ENCODE data around the gene DISC1. TPM values are rescaled to one million over a fixed set of nuclear protein-coding genes. Genes with fewer than 3 reads are reported as not detected.
A peak's percentile ranks its signal among the peaks of the same experiment; 100 is the strongest.

Gene DISC1
- total and polyA plus RNA-seq, 2 of the 13 experiments (the other 11 are each of a cell fraction or from before 2014, with no cell fraction given), result 4.2 to 4.6 TPM

GRCh38 chr1:231836227-231836893 is 209.8 kb downstream of the DISC1 start (continued):
- TF ChIP-seq ZFP91 (CRISPR knock-in tag; IDR thresholded peaks at IDR 0.05; ENCODE audit: borderline replicate concordance), result 0 out of 2 replicates have a peak, but pooled peaks have one; percentile 16
- TF ChIP-seq FOXP1 (IDR thresholded peaks at IDR 0.05), result no peak
- TF ChIP-seq FOXP1 (CRISPR knock-in tag; IDR thresholded peaks at IDR 0.05), result peak; percentile 17; the same call in 1 of the 2 replicates
- TF ChIP-seq HNF4G (IDR thresholded peaks at IDR 0.05; ENCODE audit: borderline replicate concordance, low read depth, low read length), result peak; percentile 53; the same call in 1 of the 2 replicates
- TF ChIP-seq HNF4G (CRISPR knock-in tag; IDR thresholded peaks at IDR 0.05; ENCODE audit: borderline replicate concordance, low read depth), result no peak
- TF ChIP-seq GFI1 (CRISPR knock-in tag; IDR thresholded peaks at IDR 0.05; ENCODE audit: borderline replicate concordance), result 0 out of 2 replicates have a peak, but pooled peaks have one; percentile 22
- peak; percentile 81; the same call in 1 of the 2 replicates for TF ChIP-seq ZKSCAN5 (CRISPR knock-in tag; IDR thresholded peaks at IDR 0.05)
- TF ChIP-seq CHD2 (IDR thresholded peaks at IDR 0.05; ENCODE audit: low read depth, low read length), result no peak
- TF ChIP-seq ZNF224 (CRISPR knock-in tag; IDR thresholded peaks at IDR 0.05), result no peak
- 0 out of 2 replicates have a peak, but pooled peaks have one; percentile 32 for TF ChIP-seq DPF2 (CRISPR knock-in tag; IDR thresholded peaks at IDR 0.05; ENCODE audit: borderline replicate concordance, low read depth)
- TF ChIP-seq PITX1 (CRISPR knock-in tag; IDR thresholded peaks at IDR 0.05), result peak; percentile 45; the same call in 1 of the 2 replicates
- TF ChIP-seq TOPORS (CRISPR knock-in tag; IDR thresholded peaks at IDR 0.05), result 0 out of 2 replicates have a peak, but pooled peaks have one; percentile 33
- no peak for TF ChIP-seq CBX2 (IDR thresholded peaks at IDR 0.05; ENCODE audit: low read depth, low read length)
- TF ChIP-seq CBX2 (CRISPR knock-in tag; IDR thresholded peaks at IDR 0.05; ENCODE audit: low read depth), result no peak
- TF ChIP-seq HOXA3 (CRISPR knock-in tag; IDR thresholded peaks at IDR 0.05), result peak; percentile 65
- peak; percentile 6; the same call in 1 of the 2 replicates for TF ChIP-seq STAG1 (CRISPR knock-in tag; IDR thresholded peaks at IDR 0.05)
- TF ChIP-seq TFE3 (CRISPR knock-in tag; IDR thresholded peaks at IDR 0.05), result 0 out of 2 replicates have a peak, but pooled peaks have one; percentile 20
- TF ChIP-seq TARDBP (CRISPR knock-in tag; IDR thresholded peaks at IDR 0.05), result 0 out of 2 replicates have a peak, but pooled peaks have one; percentile 57
- TF ChIP-seq ARNTL (CRISPR knock-in tag; IDR thresholded peaks at IDR 0.05), result peak; percentile 64; the same call in 1 of the 2 replicates
- peak; percentile 72 for TF ChIP-seq NCOR1 (IDR thresholded peaks at IDR 0.05; ENCODE audit: borderline replicate concordance, low read length)
- TF ChIP-seq SOX6 (IDR thresholded peaks at IDR 0.05), result no peak
- peak; percentile 56 for TF ChIP-seq SOX6 (CRISPR knock-in tag; IDR thresholded peaks at IDR 0.05)
- peak; percentile 64 for TF ChIP-seq ASH2L (IDR thresholded peaks at IDR 0.05; ENCODE audit: insufficient read length, low read depth, low read length)
- 0 out of 2 replicates have a peak, but pooled peaks have one; percentile 29 for TF ChIP-seq YEATS4 (CRISPR knock-in tag; IDR thresholded peaks at IDR 0.05; ENCODE audit: borderline replicate concordance)
- TF ChIP-seq NR2F6 (IDR thresholded peaks at IDR 0.05), result no peak
- 0 out of 2 replicates have a peak, but pooled peaks have one; percentile 19 for TF ChIP-seq NR2F6 (CRISPR knock-in tag; IDR thresholded peaks at IDR 0.05)
- peak; percentile 42; the same call in 1 of the 2 replicates for TF ChIP-seq RXRA (CRISPR knock-in tag; IDR thresholded peaks at IDR 0.05)
- TF ChIP-seq NFYC (CRISPR knock-in tag; IDR thresholded peaks at IDR 0.05), result peak; percentile 40; the same call in 1 of the 2 replicates
- TF ChIP-seq SAP130 (CRISPR knock-in tag; IDR thresholded peaks at IDR 0.05; ENCODE audit: low read depth), result peak; percentile 61
